ENCODE data around the gene DNASE1L3. TPM values are rescaled to one million over a fixed set of nuclear protein-coding genes. Genes with fewer than 3 reads are reported as not detected.

DNASE1L3 gene
- polyA plus RNA-seq, 1 donor, result 56.2 TPM

DNA sequence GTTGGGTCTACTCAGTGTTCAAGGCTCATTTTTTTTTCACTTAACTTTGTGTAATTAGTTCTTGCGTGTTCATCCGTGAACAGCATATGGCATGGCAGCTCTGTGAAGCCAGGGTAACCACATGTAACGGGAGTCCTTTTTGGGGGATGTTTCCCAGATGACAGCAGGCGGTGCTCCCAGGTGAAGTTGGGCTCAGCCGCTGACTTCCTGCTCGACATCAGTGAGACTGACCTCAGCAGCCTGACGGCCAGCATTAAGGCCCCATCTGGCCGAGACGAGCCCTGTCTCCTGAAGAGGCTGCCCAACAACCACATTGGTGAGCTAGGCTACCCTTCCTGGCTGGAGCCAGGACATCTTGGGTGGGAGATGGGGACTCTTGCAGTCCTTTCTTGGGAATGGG is 62.7 kb downstream of the DNASE1L3 start:
- Histone ChIP-seq H3K4me3 (ENCODE audit: low read length) (no peak overlapping the region), H3K36me3 (ENCODE audit: control insufficient read depth, insufficient read depth, low read length) (peaks cover 95% of the 10 kb centered on the region), H3K27ac (ENCODE audit: low read length) (no peak overlapping the region), H3K4me1 (ENCODE audit: control insufficient read depth, insufficient read depth, low read length) (no peaks in the 10 kb centered on the region), H3K9me3 (ENCODE audit: control insufficient read depth, low read depth, low read length) (no peaks in the 10 kb centered on the region), H3K27me3 (ENCODE audit: control insufficient read depth, insufficient read depth, low read length) (no peaks in the 10 kb centered on the region)
- DNase-seq, result no peak
- WGBS (ENCODE audit: insufficient coverage, low lambda C conversion rate), result no CpG with 5 or more reads among the region's 9 CpGs

DNA sequence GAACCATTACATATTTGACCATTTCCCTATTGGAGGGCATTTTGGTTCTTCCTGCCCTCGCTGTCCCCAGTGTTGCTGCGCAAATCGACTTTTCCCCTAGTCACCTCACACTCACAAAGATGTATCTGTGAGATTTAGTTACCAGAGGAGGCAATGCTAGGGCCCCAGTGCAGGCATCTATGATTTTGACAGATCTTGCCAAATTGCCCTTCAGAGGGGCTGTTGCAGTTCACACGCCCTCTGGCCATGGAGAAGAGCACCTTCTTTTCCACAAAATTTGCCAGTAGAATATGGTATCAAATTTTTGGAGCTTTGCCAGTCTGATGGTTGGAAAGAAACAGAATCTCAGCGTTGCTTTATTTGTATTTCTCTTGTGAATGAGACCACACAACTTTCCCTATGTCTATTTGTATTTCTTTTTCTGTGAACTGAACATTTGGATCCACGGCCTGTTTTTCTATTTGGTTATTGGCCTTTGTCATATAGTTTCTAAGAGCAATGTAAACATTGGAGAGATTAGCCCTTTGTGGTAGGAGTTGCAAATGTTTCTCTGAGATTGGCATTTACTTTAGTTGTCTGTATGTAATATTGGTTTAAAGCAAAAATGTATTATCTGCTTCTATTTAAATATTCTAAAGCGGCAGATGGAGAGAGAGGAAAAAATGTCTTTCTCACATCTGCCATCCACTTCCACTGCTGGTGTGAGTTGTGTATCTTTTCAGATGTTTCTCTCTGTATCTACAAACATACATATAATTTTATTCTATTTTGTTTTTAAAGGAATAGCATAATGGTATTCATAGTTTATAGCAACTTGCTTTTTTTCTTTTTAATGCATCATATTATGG is 66.1 kb downstream of the DNASE1L3 start:
- no peak overlapping the region for H3K27ac ChIP-seq (ENCODE audit: low read length)
- H3K27me3 ChIP-seq (ENCODE audit: control insufficient read depth, insufficient read depth, low read length), result no peaks in the 10 kb centered on the region
- H3K36me3 ChIP-seq (ENCODE audit: control insufficient read depth, insufficient read depth, low read length), result peaks cover 93% of the 10 kb centered on the region
- no peaks in the 10 kb centered on the region for H3K4me1 ChIP-seq (ENCODE audit: control insufficient read depth, insufficient read depth, low read length)
- DNase-seq, result no peak
- no peaks in the 10 kb centered on the region for H3K9me3 ChIP-seq (ENCODE audit: control insufficient read depth, low read depth, low read length)
- no peak overlapping the region for H3K4me3 ChIP-seq (ENCODE audit: low read length)
- 17% methylated on average over 1 of the region's 7 CpGs for WGBS (ENCODE audit: insufficient coverage, low lambda C conversion rate)

DNA sequence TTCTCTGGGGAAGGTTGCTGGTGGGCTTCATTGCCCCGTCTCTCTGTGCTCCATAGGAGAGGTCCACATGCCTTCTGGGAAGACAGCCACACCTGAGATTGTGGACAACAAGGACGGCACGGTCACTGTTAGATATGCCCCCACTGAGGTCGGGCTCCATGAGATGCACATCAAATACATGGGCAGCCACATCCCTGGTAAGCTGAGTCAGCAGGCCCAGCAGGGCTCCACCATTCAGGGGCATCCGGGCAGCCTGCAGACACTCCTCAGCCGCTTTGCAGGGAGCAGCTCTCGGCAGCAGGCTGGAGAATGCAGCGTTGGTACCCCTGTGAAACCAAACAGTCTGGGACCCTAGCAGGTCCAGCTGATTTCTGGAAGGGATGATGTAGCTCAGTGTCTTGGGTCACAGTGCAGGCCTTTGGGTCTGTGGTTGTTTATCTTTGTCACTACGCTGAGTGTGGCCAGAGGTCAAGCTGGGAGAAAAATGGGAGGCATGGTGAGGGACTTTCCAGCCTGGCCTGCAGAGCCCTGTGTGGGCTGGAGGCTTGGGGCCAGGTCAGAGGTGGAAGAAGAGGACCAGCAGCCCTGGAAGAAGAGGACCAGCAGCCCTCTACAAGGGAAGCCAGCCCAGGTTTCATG is 67.2 kb downstream of the DNASE1L3 start:
- DNase-seq, result no peak
- WGBS (ENCODE audit: insufficient coverage, low lambda C conversion rate), result no CpG with 5 or more reads among the region's 9 CpGs
- no peak overlapping the region for H3K4me3 ChIP-seq (ENCODE audit: low read length)
- no peaks in the 10 kb centered on the region for H3K27me3 ChIP-seq (ENCODE audit: control insufficient read depth, insufficient read depth, low read length)
- H3K9me3 ChIP-seq (ENCODE audit: control insufficient read depth, low read depth, low read length), result no peaks in the 10 kb centered on the region
- no peak overlapping the region for H3K27ac ChIP-seq (ENCODE audit: low read length)
- peaks cover 92% of the 10 kb centered on the region for H3K36me3 ChIP-seq (ENCODE audit: control insufficient read depth, insufficient read depth, low read length)
- no peaks in the 10 kb centered on the region for H3K4me1 ChIP-seq (ENCODE audit: control insufficient read depth, insufficient read depth, low read length)

Other genes starting within 250 kb of the DNASE1L3 start
- gene FLNB, start 202.6 kb downstream of the DNASE1L3 start, polyA plus RNA-seq, result 149 TPM
- gene ABHD6, start 26.8 kb upstream of the DNASE1L3 start, polyA plus RNA-seq, result 33.8 TPM
- gene RPP14, start 95.3 kb upstream of the DNASE1L3 start, polyA plus RNA-seq, result 21.5 TPM
- gene HTD2, start 95.5 kb upstream of the DNASE1L3 start, polyA plus RNA-seq, result 14.7 TPM
- gene PXK, start 121.9 kb upstream of the DNASE1L3 start, polyA plus RNA-seq, result 17.2 TPM
- 72.3 TPM for gene PDHB, start 222.9 kb upstream of the DNASE1L3 start, polyA plus RNA-seq

All from large intestine (tissue), 3 donors.